GM06990 (cell line): Measurements from ENCODE around the gene ATXN1L.
A peak's percentile ranks its signal among the peaks of the same experiment; 100 is the strongest.

Source experiments
- DNase-seq: peaks from one replicate; pipeline ENCODE4 v3.0.0-alpha.2; 2011; ENCODE audit not compliant: insufficient read length; ENCODE audit errors: extremely low read depth
- H3K27me3 ChIP-seq: replicated peaks from 2 replicates; pipeline ENCODE4 v1.6.0; 2011; ENCODE audit warnings: low read length; ENCODE audit not compliant: control insufficient read depth, insufficient read depth
- H3K36me3 ChIP-seq: 2 replicates; pipeline ENCODE4 v1.5.1; 2011; ENCODE audit warnings: low read length; ENCODE audit not compliant: control insufficient read depth, insufficient read depth
- H3K4me3 ChIP-seq: replicated peaks from 2 replicates; pipeline ENCODE4 v1.5.1; 2011; ENCODE audit warnings: low read depth, mild to moderate bottlenecking, control low read depth, low read length
- TF ChIP-seq, protein P1 (sequence below): IDR thresholded peaks from 2 replicates; pipeline ENCODE4 v1.5.1; 2011; ENCODE audit warnings: low read length, control low read depth, mild to moderate bottlenecking, inconsistent platforms; ENCODE audit not compliant: insufficient read depth, poor library complexity, severe bottlenecking

ATXN1L gene, protein sequence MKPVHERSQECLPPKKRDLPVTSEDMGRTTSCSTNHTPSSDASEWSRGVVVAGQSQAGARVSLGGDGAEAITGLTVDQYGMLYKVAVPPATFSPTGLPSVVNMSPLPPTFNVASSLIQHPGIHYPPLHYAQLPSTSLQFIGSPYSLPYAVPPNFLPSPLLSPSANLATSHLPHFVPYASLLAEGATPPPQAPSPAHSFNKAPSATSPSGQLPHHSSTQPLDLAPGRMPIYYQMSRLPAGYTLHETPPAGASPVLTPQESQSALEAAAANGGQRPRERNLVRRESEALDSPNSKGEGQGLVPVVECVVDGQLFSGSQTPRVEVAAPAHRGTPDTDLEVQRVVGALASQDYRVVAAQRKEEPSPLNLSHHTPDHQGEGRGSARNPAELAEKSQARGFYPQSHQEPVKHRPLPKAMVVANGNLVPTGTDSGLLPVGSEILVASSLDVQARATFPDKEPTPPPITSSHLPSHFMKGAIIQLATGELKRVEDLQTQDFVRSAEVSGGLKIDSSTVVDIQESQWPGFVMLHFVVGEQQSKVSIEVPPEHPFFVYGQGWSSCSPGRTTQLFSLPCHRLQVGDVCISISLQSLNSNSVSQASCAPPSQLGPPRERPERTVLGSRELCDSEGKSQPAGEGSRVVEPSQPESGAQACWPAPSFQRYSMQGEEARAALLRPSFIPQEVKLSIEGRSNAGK

DNA sequence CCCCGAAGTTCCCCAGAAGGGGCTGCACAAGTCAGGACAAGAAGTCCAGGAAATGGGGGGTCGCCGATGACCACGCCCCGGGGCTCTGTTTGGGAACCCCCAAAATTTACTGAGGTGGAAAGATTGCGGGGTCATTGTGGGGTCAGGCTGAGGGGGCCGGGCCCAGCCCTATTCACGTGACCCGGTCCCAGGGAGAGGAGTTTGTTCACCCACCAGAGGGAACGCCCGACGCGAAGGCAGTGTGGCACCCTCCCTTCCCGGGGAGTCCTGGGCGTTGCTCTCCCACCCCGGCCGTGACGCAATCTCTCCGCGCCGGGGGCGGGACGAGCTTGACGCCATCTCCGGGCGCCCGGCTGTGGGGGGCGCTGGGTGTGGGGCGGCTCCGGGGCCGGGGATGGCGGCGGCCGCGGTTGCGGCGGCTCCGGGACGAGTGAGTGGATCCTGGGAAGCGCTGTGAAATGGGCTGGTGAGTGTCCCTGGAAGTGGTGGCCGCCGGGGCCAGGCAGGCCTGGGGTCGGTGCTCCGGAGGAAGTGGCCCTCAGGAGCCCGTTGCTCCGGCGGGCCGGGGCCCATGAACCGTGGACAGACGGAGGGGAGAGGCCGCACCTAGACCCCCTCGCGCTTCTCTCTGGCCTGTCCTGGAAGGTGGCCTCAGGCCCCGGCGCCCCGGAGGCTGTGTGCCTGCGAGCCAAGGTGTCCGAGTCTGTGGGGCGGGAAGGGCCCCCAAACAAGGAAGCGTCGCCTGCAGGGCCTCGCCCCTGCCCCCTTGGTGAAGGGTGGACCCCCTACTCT, at the start of gene ATXN1L:
ATXN1L (plus strand) TSS at position 338 of the 792 bp plus-strand sequence. CDS start 3,765 bp downstream, outside the sequence.
- DNase-seq: peak; percentile 95
- Histone ChIP-seq H3K27me3 (no peaks in the 10 kb centered on the region), H3K4me3 (peak within 1 kb of the TSS; percentile 96), H3K36me3 (peaks cover 14% of the 10 kb centered on the region)
- TF ChIP-seq, protein P1, sequence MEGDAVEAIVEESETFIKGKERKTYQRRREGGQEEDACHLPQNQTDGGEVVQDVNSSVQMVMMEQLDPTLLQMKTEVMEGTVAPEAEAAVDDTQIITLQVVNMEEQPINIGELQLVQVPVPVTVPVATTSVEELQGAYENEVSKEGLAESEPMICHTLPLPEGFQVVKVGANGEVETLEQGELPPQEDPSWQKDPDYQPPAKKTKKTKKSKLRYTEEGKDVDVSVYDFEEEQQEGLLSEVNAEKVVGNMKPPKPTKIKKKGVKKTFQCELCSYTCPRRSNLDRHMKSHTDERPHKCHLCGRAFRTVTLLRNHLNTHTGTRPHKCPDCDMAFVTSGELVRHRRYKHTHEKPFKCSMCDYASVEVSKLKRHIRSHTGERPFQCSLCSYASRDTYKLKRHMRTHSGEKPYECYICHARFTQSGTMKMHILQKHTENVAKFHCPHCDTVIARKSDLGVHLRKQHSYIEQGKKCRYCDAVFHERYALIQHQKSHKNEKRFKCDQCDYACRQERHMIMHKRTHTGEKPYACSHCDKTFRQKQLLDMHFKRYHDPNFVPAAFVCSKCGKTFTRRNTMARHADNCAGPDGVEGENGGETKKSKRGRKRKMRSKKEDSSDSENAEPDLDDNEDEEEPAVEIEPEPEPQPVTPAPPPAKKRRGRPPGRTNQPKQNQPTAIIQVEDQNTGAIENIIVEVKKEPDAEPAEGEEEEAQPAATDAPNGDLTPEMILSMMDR: no peak

DNA sequence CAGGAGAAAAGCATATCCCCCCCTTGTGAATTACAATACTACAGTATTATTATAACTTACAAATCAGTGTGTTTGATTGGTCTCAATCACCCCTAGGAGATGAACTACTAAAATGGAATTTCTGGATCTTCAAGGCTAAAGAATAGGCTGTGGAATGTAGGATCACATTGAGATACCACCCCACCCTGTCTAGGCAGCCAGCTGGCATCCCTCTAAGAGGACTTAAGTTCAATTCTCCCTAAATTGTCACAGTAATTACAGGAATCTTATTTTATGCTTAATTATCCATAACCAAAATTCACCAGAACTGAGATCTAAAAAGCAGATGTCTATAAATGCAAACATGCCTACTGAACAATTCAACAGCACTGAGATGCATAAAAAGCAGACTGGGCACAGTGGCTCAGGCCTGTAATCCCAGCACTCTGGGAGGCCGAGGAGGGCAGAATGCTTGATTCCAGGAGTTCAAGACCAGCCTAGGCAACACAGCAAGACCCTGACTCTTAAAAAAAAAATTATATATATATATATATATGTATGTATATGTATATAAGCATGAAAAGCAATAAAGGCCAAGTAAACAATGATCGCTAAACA, 49.2 kb upstream of the ATXN1L start:
- Histone ChIP-seq H3K36me3 (no peaks in the 10 kb centered on the region; the same call in none of the 2 replicates), H3K27me3 (no peaks in the 10 kb centered on the region), H3K4me3 (no peak overlapping the region)
- TF ChIP-seq, protein P1: no peak
- DNase-seq: no peak

DNA sequence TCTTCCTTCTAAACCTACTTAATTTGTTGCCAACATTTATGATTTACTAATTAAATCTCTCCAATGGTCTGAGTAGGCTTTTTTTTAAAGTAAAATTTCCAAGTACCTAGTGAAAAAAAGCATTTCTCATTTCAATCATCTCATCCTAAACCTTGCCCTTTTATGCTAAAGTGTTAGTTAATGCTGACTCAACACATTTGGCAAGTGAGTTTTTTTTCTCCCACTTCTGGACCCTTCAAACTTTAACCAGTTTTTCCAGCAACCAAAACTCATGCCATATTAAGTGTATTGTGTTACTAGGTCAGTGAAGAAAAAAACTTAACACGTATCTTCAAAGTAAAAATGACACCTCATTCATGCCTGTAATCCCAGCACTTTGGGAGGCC, 42.5 kb upstream of the ATXN1L start:
- DNase-seq: no peak
- H3K36me3 ChIP-seq: no peaks in the 10 kb centered on the region; the same call in none of the 2 replicates
- H3K4me3 ChIP-seq: no peak overlapping the region
- TF ChIP-seq, protein P1: no peak
- H3K27me3 ChIP-seq: no peaks in the 10 kb centered on the region

DNA sequence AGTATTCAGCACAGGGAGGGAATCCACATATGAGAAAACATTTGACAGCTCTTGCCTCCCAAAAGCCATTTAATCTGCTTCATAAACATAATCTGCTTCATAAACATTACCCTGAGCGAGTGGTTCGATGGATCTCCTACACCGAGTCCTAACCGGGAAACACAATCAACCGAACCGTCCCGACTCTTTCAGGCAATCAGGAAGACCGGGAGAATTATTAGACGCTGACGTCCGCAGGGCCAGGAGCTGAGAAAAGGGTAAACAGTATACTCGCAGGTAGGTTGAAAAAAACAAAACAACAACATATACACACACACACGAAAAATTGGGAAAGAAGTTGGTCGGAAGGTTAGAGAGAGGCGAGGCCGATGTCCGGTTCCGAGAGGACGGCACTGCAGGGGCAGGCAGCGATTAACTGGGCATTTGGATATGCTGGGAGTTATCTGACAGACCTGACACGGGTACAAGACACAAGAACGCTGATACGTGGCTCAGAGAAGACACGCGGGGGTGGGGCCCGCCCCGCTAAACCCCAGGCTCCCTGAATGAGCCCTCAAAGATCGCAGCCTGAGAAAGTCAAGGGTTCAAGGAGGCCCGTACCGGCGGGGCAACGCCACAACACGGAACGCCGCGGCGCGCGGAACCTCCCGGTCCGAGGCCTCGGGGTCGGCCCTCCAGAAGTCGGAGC, 37.7 kb upstream of the ATXN1L start:
- Histone ChIP-seq H3K27me3 (no peaks in the 10 kb centered on the region), H3K36me3 (no peaks in the 10 kb centered on the region), H3K4me3 (peak overlapping the region; percentile 70)
- TF ChIP-seq, protein P1: no peak
- no peak for DNase-seq
